NB4 (cell line): Measurements from ENCODE around the gene PPP2R5C.

Experiments used
- DNase-seq: peaks from one replicate; pipeline ENCODE4 v3.0.0; 2010; ENCODE audit warnings: low read depth
- H3K4me3 ChIP-seq: one replicate; pipeline ENCODE4 v1.5.1; 2011; ENCODE audit warnings: mild to moderate bottlenecking, low read depth, low read length, moderate library complexity
- MAX ChIP-seq: IDR thresholded peaks from 2 replicates; pipeline ENCODE4 v1.6.1; 2011; ENCODE audit warnings: low read depth, low read length
- MYC ChIP-seq: IDR thresholded peaks from 2 replicates; pipeline ENCODE4 v1.6.1; 2011; ENCODE audit warnings: low read depth, low read length
- POLR2A ChIP-seq: IDR thresholded peaks from 2 replicates; pipeline ENCODE4 v1.6.1; 2011; ENCODE audit warnings: mild to moderate bottlenecking; ENCODE audit not compliant: insufficient read length; ENCODE audit errors: extremely low read depth
- TF ChIP-seq, protein P1 (sequence below): IDR thresholded peaks from one replicate; pipeline ENCODE4 v1.5.1; 2012; ENCODE audit warnings: low read depth, low read length

PPP2R5C gene

DNA sequence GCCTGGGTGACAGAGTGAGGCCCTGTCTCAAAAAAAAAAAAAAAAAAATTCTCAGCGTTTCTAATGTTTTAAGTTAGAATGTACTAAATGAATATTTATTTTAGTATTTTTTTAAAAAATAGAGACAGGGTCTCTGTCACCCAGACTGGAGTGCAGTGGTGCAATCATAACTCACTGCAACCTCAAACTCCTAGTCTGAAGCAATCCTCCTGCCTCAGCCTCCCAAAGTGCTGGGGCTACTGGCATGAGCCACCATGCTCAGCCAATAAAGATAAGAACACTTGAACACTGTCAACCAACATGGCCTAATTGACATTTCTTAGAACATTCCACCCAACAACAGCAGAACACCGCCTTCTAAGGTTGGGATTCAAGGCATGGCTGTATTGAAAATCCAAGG, 197.8 kb downstream of the PPP2R5C start:
- peak; percentile 65 for DNase-seq
- no peak overlapping the region for H3K4me3 ChIP-seq
- no peak for TF ChIP-seq POLR2A
- TF ChIP-seq, protein P1, sequence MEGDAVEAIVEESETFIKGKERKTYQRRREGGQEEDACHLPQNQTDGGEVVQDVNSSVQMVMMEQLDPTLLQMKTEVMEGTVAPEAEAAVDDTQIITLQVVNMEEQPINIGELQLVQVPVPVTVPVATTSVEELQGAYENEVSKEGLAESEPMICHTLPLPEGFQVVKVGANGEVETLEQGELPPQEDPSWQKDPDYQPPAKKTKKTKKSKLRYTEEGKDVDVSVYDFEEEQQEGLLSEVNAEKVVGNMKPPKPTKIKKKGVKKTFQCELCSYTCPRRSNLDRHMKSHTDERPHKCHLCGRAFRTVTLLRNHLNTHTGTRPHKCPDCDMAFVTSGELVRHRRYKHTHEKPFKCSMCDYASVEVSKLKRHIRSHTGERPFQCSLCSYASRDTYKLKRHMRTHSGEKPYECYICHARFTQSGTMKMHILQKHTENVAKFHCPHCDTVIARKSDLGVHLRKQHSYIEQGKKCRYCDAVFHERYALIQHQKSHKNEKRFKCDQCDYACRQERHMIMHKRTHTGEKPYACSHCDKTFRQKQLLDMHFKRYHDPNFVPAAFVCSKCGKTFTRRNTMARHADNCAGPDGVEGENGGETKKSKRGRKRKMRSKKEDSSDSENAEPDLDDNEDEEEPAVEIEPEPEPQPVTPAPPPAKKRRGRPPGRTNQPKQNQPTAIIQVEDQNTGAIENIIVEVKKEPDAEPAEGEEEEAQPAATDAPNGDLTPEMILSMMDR, result no peak
- no peak for TF ChIP-seq MAX
- no peak for TF ChIP-seq MYC

- TF ChIP-seq MAX, result no peak
- TF ChIP-seq POLR2A, result no peak
- TF ChIP-seq MYC, result no peak
- TF ChIP-seq, protein P1, result peak; percentile 36
- peak; percentile 53 for DNase-seq
- H3K4me3 ChIP-seq, result no peak overlapping the region
These were observed 198.7 kb downstream of the PPP2R5C start for GRCh38 chr14:101960225-101960624.

DNA sequence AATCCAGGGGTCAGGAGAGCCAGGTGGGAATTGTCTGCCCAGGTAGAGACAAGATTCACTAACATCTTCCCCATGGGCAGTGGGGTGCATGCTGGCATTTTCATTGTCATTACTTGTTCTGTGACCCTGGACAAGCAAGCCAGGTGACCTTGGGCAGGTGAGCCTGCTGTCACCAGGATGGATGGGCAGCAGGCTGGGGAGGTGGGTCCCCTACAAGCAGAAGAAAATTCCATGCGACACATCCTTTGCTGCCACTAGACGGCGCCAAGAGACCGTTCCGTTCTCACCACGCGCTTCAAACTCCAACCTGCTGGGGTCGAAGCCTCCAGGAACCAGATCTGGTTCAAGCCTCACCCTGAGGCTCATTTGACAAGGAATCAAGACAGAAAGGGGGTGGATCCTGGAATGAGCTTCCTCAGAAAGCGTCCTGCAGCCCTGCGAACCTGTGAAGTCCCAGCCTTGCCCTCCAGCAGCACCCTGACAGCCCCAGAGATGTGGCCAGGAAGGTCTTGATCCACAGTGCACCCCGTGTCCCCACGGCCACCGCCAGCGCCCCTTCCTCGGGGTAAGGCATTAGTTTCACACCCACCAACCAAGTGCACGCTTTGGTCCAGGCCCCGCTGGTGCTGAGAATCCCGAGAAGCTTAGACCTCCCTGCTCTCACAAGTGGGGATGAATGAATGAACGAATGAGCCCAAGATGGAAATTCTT, 199.7 kb downstream of the PPP2R5C start:
- no peak overlapping the region for H3K4me3 ChIP-seq
- peak; percentile 87 for TF ChIP-seq MAX
- TF ChIP-seq MYC, result peak; percentile 78
- no peak for TF ChIP-seq POLR2A
- TF ChIP-seq, protein P1, result peak; percentile 76
- peak; percentile 85 for DNase-seq

DNA sequence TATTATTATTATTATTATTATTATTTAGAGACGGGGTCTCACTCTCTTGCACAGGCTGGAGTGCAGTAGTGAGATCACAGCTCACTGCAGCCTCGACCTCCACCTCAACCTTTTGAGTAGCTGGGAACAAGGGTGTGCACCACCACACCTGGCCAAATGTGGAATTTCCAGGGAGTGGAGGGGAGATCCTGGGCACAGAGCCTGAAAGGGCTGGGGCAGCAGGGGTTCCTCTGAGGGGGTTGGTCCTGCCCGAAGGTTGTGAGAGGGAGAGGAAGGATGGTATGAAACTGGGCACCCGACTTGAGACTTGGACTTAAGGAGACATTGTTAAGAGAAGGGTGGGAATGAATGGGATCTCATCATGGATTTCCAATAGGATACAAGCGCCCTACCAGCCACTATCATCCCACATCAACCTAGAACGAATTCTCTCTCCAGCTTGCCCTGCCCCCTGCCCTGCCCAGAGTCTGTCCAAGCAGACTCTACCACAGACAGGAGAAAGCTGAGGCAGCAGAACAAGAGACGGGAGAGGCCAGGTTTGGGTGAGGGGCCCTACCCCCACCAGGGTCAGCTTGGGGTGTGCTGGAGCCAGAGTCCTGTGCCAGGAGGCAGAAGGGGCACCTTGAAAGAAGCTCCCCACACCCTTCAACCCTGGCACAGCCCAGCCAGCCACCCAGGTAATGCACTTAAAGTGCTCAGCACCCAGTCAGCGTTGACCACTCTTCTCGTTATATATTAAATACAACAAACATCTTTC, 200.4 kb downstream of the PPP2R5C start:
- no peak overlapping the region for H3K4me3 ChIP-seq
- TF ChIP-seq POLR2A (no peak), MYC (no peak), MAX (no peak)
- TF ChIP-seq, protein P1, result no peak
- no peak for DNase-seq

- TF ChIP-seq MYC (no peak), MAX (no peak), POLR2A (no peak)
- TF ChIP-seq, protein P1, result no peak
- no peak for DNase-seq
- no peak overlapping the region for H3K4me3 ChIP-seq
These were observed 201.0 kb downstream of the PPP2R5C start for GRCh38 chr14:101962503-101962874.
